ENCODE data around the gene TMEM184C. TPM values are rescaled to one million over a fixed set of nuclear protein-coding genes. Genes with fewer than 3 reads are reported as not detected.

Gene TMEM184C
- total and polyA plus RNA-seq, 8 donors, result 33.7 to 42.1 (median 38.9) TPM

DNA sequence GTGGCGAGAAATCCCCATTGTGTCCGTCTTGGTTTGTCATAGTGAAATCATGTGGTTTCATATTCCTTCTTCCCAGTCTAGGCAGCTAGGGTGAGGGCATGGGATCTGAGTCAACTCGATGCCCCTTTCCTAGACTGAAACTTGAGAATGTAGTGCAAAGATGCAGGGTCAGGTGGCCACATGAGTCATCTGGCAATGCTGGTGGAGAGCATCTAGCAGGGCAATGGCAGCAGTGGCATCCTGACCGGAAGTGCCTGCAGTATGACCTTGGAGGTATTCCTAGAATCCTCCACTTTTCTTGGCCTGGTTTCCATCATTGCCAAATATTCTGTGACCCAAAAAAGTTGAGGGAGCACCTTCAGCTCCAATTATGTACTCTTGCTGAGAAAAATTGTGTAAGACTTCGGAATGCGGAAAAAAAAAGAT, 39.1 kb upstream of the TMEM184C start:
- no peaks in the 10 kb centered on the region for H3K27me3 ChIP-seq
- no peaks in the 10 kb centered on the region for H3K4me1 ChIP-seq
- TF ChIP-seq, protein P1, sequence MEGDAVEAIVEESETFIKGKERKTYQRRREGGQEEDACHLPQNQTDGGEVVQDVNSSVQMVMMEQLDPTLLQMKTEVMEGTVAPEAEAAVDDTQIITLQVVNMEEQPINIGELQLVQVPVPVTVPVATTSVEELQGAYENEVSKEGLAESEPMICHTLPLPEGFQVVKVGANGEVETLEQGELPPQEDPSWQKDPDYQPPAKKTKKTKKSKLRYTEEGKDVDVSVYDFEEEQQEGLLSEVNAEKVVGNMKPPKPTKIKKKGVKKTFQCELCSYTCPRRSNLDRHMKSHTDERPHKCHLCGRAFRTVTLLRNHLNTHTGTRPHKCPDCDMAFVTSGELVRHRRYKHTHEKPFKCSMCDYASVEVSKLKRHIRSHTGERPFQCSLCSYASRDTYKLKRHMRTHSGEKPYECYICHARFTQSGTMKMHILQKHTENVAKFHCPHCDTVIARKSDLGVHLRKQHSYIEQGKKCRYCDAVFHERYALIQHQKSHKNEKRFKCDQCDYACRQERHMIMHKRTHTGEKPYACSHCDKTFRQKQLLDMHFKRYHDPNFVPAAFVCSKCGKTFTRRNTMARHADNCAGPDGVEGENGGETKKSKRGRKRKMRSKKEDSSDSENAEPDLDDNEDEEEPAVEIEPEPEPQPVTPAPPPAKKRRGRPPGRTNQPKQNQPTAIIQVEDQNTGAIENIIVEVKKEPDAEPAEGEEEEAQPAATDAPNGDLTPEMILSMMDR (IDR thresholded peaks at IDR 0.05), result no peak
- no peaks in the 10 kb centered on the region for H3K36me3 ChIP-seq
- DNase-seq (peak in 1 of 4 donors; percentile 34), ATAC-seq (peak; percentile 30)
- H3K27ac ChIP-seq, result no peak overlapping the region
- intact Hi-C loops (cut with DNase I), result no loop called here
- no peak overlapping the region for H3K4me3 ChIP-seq
- no peaks in the 10 kb centered on the region for H3K9me3 ChIP-seq

DNA sequence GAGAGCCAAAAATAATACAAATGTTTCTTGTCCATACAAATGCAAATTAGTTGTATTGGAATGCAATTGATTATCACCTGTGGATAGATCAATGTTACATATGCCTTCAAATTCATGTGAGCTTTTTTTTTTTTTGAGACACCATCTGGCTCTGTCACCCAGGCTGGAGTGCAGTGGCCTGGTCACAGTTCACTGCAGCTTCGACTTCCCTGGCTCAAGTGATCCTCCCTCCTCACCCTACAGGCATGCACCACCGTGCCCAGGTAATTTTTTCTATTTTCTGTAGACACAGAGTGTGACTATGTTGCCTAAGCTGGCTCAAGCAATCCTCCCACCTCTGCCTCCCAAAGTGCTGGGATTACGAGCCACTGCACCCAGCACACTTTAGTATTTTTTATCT, 38.6 kb upstream of the TMEM184C start:
- no peaks in the 10 kb centered on the region for H3K9me3 ChIP-seq
- H3K4me1 ChIP-seq, result no peaks in the 10 kb centered on the region
- no peaks in the 10 kb centered on the region for H3K27me3 ChIP-seq
- no peak overlapping the region for H3K4me3 ChIP-seq
- H3K36me3 ChIP-seq, result no peaks in the 10 kb centered on the region
- intact Hi-C loops (cut with DNase I), result no loop called here
- no peak for ATAC-seq
- H3K27ac ChIP-seq, result no peak overlapping the region
- no peak for DNase-seq
- TF ChIP-seq, protein P1 (IDR thresholded peaks at IDR 0.05), result no peak

DNA sequence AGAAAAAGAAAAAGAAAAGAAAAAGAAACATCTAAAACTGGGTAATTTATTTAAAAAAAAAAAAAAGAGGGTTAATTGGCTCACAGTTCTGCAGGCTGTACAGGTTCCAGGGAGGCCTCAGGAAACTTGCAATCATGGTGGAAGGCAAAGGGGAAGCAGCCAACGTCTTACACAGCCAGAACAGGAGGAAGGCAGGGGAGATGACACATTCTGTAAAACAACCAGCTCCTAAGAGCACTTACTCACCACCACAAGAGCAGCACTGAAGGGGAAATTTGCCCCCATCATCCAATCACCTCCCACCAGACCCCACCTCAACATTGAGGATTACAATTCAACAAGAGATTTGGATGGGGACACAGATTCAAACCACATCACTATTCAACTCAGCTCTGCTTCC, 36.8 kb upstream of the TMEM184C start:
- no peak for DNase-seq
- no peaks in the 10 kb centered on the region for H3K36me3 ChIP-seq
- TF ChIP-seq, protein P1 (IDR thresholded peaks at IDR 0.05), result no peak
- H3K27ac ChIP-seq, result no peak overlapping the region
- H3K9me3 ChIP-seq, result peaks cover 0 to 10% of the 10 kb centered on the region in 2 donors
- H3K27me3 ChIP-seq, result no peaks in the 10 kb centered on the region
- intact Hi-C loops (cut with DNase I), result loop anchor here in 1 of 2 donors (10.0 kb wide), 1 partner anchor 466 kb away; no protein-coding TSS in a partner anchor
- no peak for ATAC-seq
- H3K4me3 ChIP-seq, result no peak overlapping the region
- H3K4me1 ChIP-seq, result no peaks in the 10 kb centered on the region

DNA sequence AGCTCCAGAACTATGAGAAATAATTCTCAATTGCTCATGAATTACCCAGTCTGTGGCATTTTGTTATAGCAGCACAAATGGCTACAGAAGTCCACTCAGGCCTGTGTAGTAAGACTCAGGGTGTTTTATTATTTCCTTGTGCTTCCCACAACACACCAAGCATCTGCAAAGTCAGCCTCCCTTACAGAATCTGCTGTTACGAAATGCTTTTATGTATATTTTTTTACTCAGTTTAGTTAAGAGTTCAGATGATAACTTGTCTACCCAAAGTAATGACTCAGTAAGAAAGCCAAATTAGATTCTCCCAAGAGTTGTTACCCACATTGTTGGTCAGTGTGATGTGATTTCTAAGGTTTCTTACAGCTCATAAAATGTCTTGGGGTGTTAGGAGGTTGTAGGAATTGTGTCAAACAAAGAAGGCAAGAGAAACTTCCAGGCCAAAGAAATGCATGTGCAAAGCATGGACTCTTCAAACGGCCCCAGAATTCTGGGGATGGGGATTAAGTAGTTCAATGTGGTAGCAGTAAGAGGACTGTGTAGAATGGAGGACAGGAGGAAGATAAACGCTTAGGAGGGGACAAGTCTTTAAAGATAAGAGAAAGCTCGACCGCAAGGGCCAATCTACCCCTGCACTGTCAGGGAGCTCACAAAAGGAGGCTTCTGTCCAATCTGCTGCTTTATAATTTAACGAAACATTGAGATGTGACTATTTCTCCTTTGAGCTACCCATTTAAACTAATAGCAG, 35.4 kb upstream of the TMEM184C start:
- no peak for DNase-seq
- no peak for ATAC-seq
- Histone ChIP-seq H3K4me1 (no peaks in the 10 kb centered on the region), H3K27ac (no peak overlapping the region), H3K4me3 (no peak overlapping the region), H3K27me3 (no peaks in the 10 kb centered on the region), H3K9me3 (peaks cover 0 to 10% of the 10 kb centered on the region in 2 donors), H3K36me3 (no peaks in the 10 kb centered on the region)
- TF ChIP-seq, protein P1 (IDR thresholded peaks at IDR 0.05), result no peak
- intact Hi-C loops (cut with DNase I), result loop anchor here in 1 of 2 donors (10.0 kb wide), 1 partner anchor 467 kb away; no protein-coding TSS in a partner anchor

DNA sequence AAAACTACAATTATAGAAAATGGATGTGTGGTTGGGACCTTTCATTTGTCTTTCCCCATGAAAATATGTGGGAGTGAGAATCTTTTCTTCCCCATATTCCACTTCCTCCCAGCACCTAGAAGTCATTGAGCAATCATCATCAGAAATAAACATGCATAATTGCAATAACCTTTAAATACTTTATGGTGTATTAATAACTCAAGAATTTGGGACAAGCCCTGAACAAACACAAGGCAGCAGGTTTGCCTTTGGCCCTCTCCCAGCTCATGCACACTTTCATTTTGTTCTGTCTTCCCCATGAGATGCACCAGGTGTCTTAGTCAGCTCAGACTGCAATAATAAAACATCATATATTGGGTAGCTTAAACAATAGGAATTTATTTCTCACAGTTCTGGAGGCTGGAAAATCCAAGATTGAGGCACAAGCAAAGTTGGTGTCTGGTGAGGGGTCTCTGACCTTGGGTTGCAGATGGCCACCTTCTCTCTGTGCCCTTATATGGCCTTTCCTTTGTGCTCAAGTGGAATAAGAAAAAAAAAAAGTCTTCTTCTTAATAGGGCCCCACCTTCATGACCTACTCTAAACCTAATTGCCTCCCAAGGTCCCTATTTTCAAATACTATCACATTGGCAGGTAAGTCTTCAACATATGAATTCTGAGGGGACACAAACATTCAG, 34.7 kb upstream of the TMEM184C start:
- intact Hi-C loops (cut with DNase I), result loop anchor here in 1 of 2 donors (10.0 kb wide), 1 partner anchor 468 kb away; no protein-coding TSS in a partner anchor
- ATAC-seq, result peak; percentile 59

More for the DNA sequence above, 34.7 kb upstream of the TMEM184C start:
- DNase-seq, result no peak
- no peak overlapping the region for H3K27ac ChIP-seq
- no peaks in the 10 kb centered on the region for H3K27me3 ChIP-seq
- TF ChIP-seq, protein P1 (IDR thresholded peaks at IDR 0.05), result no peak
- no peaks in the 10 kb centered on the region for H3K4me1 ChIP-seq
- no peak overlapping the region for H3K4me3 ChIP-seq
- no peaks in the 10 kb centered on the region for H3K36me3 ChIP-seq
- H3K9me3 ChIP-seq, result peaks cover 0 to 10% of the 10 kb centered on the region in 2 donors
